ENCODE measurements around the gene CTSV. TPM values are rescaled to one million over a fixed set of nuclear protein-coding genes. Genes with fewer than 3 reads are reported as not detected.

Gene CTSV
- polyA plus RNA-seq, 6 donors from 2014 or later: 0.19 TPM; not detected in 5

Other genes starting within 250 kb of the CTSV start
- gene ZNF782, start 184.6 kb downstream of the CTSV start, polyA plus RNA-seq (ENCODE audit: low read depth in 6 of 6): 1 to 10 TPM in 5 of 6 donors, under 1 TPM in 1; 0.26 to 5.1 (median 2.8) TPM
- gene NUTM2G, start 110.3 kb downstream of the CTSV start, polyA plus RNA-seq (ENCODE audit: low read depth in 6 of 6): under 1 TPM in 1 of 6 donors, not detected in 5; 0.24 TPM

Measured in naive B cell (primary cell).